A673 (cell line): ENCODE results near the gene HDAC4. TPM values are rescaled to one million over a fixed set of nuclear protein-coding genes. Genes with fewer than 3 reads are reported as not detected.

Experiments used
- BruUV-seq: library from RNA; stranded (reverse); fragments of 400-500 nt; replicated peaks from 2 replicates; lab custom pipeline; 2021; lab: Mats Ljungman, UMichigan
- CTCF ChIA-PET: fragments of 300-600 bp; sonication (Branson Sonifier 250); formaldehyde crosslinking; loops from one replicate; lab custom pipeline; 2022; ENCODE audit warnings: antibody characterized with exemption; lab: Charles Lee
- POLR2A ChIA-PET: fragments of 300-600 bp; sonication (Branson Sonifier 250); formaldehyde crosslinking; loops from one replicate; lab custom pipeline; 2022; ENCODE audit warnings: antibody characterized with exemption; ENCODE audit not compliant: low non-redundant PET; lab: Charles Lee
- DNase-seq: peaks from one replicate; pipeline ENCODE4 v3.0.0-alpha.2; 2015; ENCODE audit warnings: low spot score
- H3K27ac ChIP-seq: fragments of 200-600 bp; sonication (generic); 2 replicates; pipeline ENCODE4 v1.5.1; 2016; ENCODE audit warnings: mixed run types, low read depth, mild to moderate bottlenecking, mixed read lengths, antibody characterized with exemption, low read length; ENCODE audit not compliant: poor library complexity, severe bottlenecking
- H3K27me3 ChIP-seq: fragments of 200-600 bp; sonication (generic); replicated peaks from 2 replicates; pipeline ENCODE4 v1.6.1; 2017; ENCODE audit warnings: mixed run types, low read depth, mild to moderate bottlenecking, mixed read lengths, antibody characterized with exemption, low read length; ENCODE audit not compliant: insufficient read depth, poor library complexity
- H3K36me3 ChIP-seq: fragments of 200-600 bp; sonication (generic); 2 replicates; pipeline ENCODE4 v1.6.1; 2016; ENCODE audit warnings: mixed run types, mild to moderate bottlenecking, mixed read lengths, antibody characterized with exemption, low read length; ENCODE audit not compliant: insufficient read depth, poor library complexity, severe bottlenecking
- H3K4me1 ChIP-seq: fragments of 200-600 bp; sonication (generic); 2 replicates; pipeline ENCODE4 v1.6.1; 2017; ENCODE audit warnings: mixed run types, mild to moderate bottlenecking, mixed read lengths, antibody characterized with exemption, low read length; ENCODE audit not compliant: insufficient read depth, poor library complexity, severe bottlenecking
- H3K4me3 ChIP-seq: fragments of 200-600 bp; sonication (generic); 2 replicates; pipeline ENCODE4 v1.5.1; 2016; ENCODE audit warnings: low read depth, mixed run types, mild to moderate bottlenecking, mixed read lengths, low read length; ENCODE audit not compliant: poor library complexity, severe bottlenecking
- H3K9me3 ChIP-seq: fragments of 200-600 bp; sonication (generic); 2 replicates; pipeline ENCODE4 v1.6.1; 2016; ENCODE audit warnings: mixed run types, low read depth, mild to moderate bottlenecking, mixed read lengths, antibody characterized with exemption, low read length; ENCODE audit not compliant: poor library complexity, severe bottlenecking
- CTCF ChIP-seq: fragments of 300-800, 200-600 bp; sonication (generic); conservative IDR thresholded peaks from 2 replicates; pipeline ENCODE4 v1.5.1; 2017; ENCODE audit warnings: low read depth, mild to moderate bottlenecking, antibody characterized with exemption, low read length, moderate library complexity, mixed read lengths
- EZH2 ChIP-seq: fragments of 200-600 bp; sonication (generic); IDR thresholded peaks from 2 replicates; pipeline ENCODE4 v1.6.1; 2017; ENCODE audit warnings: borderline replicate concordance, low read depth, mild to moderate bottlenecking, mixed read lengths, antibody characterized with exemption, low read length; ENCODE audit not compliant: poor library complexity, severe bottlenecking
- intact Hi-C: fragments of 100-400 bp; cut with micrococcal nuclease; formaldehyde crosslinking; loops from one replicate; pipeline ENCODE4 v1.10.0; 2022; ENCODE audit not compliant: unreplicated experiment
- total RNA-seq: library from RNA; stranded (reverse); gene quantifications from 2 replicates; pipeline ENCODE4 v1.2.3, GENCODE V29; 2021

The HDAC4 gene
- total RNA-seq, 1 experiment from 2014 or later, result 40.0 TPM

- CTCF ChIA-PET, result no interaction called here
These were observed 234.5 kb downstream of the HDAC4 start for GRCh38 chr2:239166201-239166834.

GRCh38 chr2:239165206-239165831 is 235.5 kb downstream of the HDAC4 start:
- no peak overlapping the region for H3K27ac ChIP-seq
- intact Hi-C loops, result no loop called here
- no peak overlapping the region for H3K4me3 ChIP-seq
- H3K27me3 ChIP-seq, result no peaks in the 10 kb centered on the region
- no peak for DNase-seq
- peaks cover under 1% of the 10 kb centered on the region for H3K9me3 ChIP-seq
- no peaks in the 10 kb centered on the region for H3K4me1 ChIP-seq
- no peak for TF ChIP-seq CTCF
- TF ChIP-seq EZH2, result no peak
- H3K36me3 ChIP-seq, result peaks cover 2% of the 10 kb centered on the region
- ChIA-PET POLR2A (no interaction called here), CTCF (no interaction called here)
- BruUV-seq, result no TSS peak

More at GRCh38 chr2:239166201-239166834, 234.5 kb downstream of the HDAC4 start:
- Histone ChIP-seq H3K4me1 (no peaks in the 10 kb centered on the region), H3K9me3 (peaks cover 9% of the 10 kb centered on the region), H3K36me3 (peaks cover 8% of the 10 kb centered on the region), H3K4me3 (no peak overlapping the region), H3K27me3 (no peaks in the 10 kb centered on the region), H3K27ac (no peak overlapping the region)
- POLR2A ChIA-PET, result no interaction called here
- TF ChIP-seq EZH2 (no peak), CTCF (no peak)
- no TSS peak for BruUV-seq
- no peak for DNase-seq
- intact Hi-C loops, result no loop called here

GRCh38 chr2:239164335-239164871 is 236.4 kb downstream of the HDAC4 start:
- no TSS peak for BruUV-seq
- Histone ChIP-seq H3K9me3 (no peaks in the 10 kb centered on the region), H3K36me3 (no peaks in the 10 kb centered on the region), H3K27me3 (no peaks in the 10 kb centered on the region), H3K27ac (no peak overlapping the region), H3K4me1 (no peaks in the 10 kb centered on the region), H3K4me3 (no peak overlapping the region)
- ChIA-PET POLR2A (no interaction called here), CTCF (no interaction called here)
- intact Hi-C loops, result no loop called here
- DNase-seq, result no peak
- TF ChIP-seq EZH2 (no peak), CTCF (no peak)
